Subcutaneous adipose tissue (tissue), 4 donors: Measurements from ENCODE around the gene ISOC2. TPM values are rescaled to one million over a fixed set of nuclear protein-coding genes. Genes with fewer than 3 reads are reported as not detected.

ENCODE experiments used
- CTCF ChIP-seq: fragments of 450-650 bp; IDR thresholded peaks from one replicate; pipeline ENCODE4 v1.5.1; 2016; ENCODE audit warnings: low read depth, mild to moderate bottlenecking, control low read depth, antibody characterized with exemption, moderate library complexity
- total RNA-seq, 4 donors: library from RNA; depleted of rRNA; stranded (reverse); fragments of >200 nt; gene quantifications; one replicate each; pipeline ENCODE4 v1.1.0, GENCODE V29; 2016

ISOC2 gene
- total RNA-seq, 4 donors from 2014 or later: 38.2 to 62.4 (median 45.7) TPM

DNA sequence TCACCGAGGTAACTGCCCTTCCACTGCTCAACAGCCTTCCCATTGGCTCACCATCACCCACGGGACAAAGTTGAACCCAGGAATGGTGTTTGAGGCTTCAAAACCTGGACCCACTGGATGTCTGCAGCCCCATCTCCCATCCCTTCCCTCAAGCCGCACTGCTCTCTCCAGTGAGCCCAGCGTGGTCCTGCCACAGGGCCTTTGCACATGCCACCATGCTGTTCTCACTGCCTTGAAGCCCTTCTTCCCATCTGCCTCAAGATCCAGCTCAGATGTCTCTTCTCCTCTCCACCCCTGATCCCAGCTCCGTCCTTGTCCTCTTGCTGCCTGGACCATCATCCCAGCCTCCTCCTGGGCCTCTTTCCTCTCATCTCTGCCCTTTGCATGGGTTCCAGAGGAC, 22.4 kb downstream of the ISOC2 start:
- no peak for TF ChIP-seq CTCF

DNA sequence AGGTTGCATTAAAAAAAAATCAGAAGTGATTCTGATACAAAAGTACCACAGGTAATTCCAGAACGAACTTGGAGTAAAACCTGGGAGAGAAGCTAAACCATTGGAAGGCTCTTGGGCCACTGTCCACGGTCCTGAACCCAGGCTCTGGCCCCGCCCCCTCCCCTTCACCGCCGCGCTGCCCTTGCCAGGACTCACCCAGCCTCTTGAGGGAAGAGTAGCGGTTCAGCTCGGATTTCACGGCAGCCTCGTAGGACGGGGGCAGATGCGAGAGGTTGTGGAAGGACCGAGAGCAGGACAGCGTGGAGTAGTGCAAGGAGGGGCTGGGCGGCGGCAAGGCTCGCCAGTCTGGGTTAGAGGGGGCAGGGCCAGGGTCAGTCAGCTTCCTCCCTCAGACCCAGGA, 24.0 kb downstream of the ISOC2 start:
- TF ChIP-seq CTCF: no peak

DNA sequence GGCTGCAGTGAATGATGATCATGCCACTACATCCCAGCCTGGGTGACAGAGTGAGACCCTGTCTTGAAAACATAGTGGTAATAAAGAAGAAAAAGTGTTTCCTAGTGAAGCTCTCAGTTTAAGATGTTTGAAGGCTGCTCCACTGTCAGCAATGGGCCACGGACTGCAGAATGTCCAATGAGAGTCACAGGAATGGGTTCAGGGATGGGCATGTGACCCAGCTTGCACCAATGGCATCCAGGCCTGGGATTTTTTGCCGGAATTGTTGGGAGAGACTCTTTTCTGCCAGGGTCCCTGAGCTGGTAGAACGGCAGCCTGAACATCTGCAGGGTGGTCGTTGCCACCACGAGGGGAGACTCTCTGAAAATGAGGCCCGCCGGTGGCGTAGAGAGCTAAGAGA, 24.6 kb downstream of the ISOC2 start:
- no peak for TF ChIP-seq CTCF

GRCh38 chr19:55435020-55435419, 26.4 kb downstream of the ISOC2 start:
- TF ChIP-seq CTCF: no peak

DNA sequence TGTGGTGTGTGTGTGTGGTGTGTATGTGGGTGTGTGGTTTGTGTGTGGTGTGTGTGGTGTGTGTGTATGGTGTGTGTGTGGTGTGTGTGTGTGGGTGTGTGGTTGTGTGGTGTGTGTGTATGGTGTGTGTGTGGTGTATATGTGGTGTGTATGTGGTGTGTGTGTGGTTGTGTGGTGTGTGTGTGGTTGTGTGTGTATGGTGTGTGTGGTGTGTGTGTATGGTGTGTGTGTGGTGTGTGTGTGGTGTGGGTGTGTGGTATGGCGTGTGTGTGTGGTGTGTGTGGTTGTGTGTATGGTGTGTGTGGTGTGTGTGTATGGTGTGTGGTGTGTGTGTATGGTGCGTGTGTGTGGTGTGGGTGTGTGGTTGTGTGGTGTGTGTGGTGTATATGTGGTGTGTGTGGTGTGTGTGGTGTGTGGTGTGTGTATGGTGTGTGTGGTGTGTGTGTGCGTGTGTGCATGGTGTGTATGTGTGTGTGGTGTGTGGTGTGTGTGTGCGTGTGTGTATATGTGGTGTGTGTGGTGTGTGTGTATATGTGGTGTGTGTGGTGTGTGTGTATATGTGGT, 27.0 kb downstream of the ISOC2 start:
- TF ChIP-seq CTCF: no peak

GRCh38 chr19:55433292-55433691, 28.1 kb downstream of the ISOC2 start:
- TF ChIP-seq CTCF: no peak

DNA sequence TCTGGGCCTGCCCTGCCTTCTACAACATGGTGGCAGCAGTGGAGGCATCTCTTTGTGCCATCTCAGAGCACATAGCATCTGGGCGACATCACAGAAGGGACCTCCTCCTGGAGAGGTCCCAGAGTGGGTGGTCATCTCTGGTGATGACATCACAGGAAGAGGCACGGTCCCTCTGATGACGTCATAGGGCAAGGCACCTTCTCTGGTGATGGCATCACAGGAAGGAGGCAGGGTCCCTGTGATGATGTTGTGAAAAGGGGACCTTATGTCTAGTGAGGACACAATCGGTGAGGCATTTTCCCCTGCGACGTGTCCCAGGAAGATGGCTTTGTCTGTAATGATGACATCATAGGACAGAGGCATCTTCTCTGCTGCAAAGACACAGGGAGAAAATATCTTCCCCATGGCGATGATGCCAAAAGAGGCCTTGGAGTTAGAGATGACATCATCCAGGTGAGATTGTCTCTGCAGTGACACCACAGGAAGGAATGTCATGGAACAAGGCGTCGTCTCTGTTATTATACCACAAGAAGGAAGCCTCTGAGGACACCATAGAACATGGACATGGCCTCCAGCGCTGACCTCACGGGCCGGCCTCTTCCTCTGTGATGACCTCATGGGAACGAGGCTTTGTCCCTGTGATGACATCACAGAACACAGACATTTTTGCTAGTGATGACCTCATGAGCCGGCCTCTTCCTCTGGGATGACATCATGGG, 29.0 kb downstream of the ISOC2 start:
- no peak for TF ChIP-seq CTCF
